ENCODE measurements around the gene TMPRSS15. TPM values are rescaled to one million over a fixed set of nuclear protein-coding genes. Genes with fewer than 3 reads are reported as not detected.

Gene TMPRSS15
- polyA plus RNA-seq, result not detected

- Mint-ChIP-seq H3K27ac (no peak within 1 kb of the TSS), H3K36me3 (no peaks in the 10 kb centered on the region), H3K4me1 (no peaks in the 10 kb centered on the region), H3K9me3 (peaks cover 0 to 12% (median 3%) of the 10 kb centered on the region in 6 donors), H3K4me3 (no peak within 1 kb of the TSS), H3K27me3 (ENCODE audit: low read depth in 3 of 3) (peaks cover 0 to 1% (median 0%) of the 10 kb centered on the region in 3 donors)
- no peak for DNase-seq
Observed at GRCh38 chr21:18403735-18404450, at the start of gene TMPRSS15. TMPRSS15 (minus strand) TSS chr21:18403785; CDS start chr21:18403622, 163 bp downstream.

GRCh38 chr21:18451670-18452069 lies 48.1 kb upstream of the TMPRSS15 start:
- no peaks in the 10 kb centered on the region for H3K27me3 Mint-ChIP-seq (ENCODE audit: low read depth in 3 of 3)

GRCh38 chr21:18449605-18450550 lies 46.3 kb upstream of the TMPRSS15 start:
- no peak overlapping the region for H3K4me3 Mint-ChIP-seq
- no peak overlapping the region for H3K27ac Mint-ChIP-seq

More at GRCh38 chr21:18451670-18452069, 48.1 kb upstream of the TMPRSS15 start:
- H3K4me3 Mint-ChIP-seq, result no peak overlapping the region
- no peaks in the 10 kb centered on the region for H3K36me3 Mint-ChIP-seq
- DNase-seq, result no peak
- H3K9me3 Mint-ChIP-seq, result peaks cover 0 to 22% (median 12%) of the 10 kb centered on the region in 6 donors
- no peaks in the 10 kb centered on the region for H3K4me1 Mint-ChIP-seq
- no peak overlapping the region for H3K27ac Mint-ChIP-seq

GRCh38 chr21:18443701-18444100 lies 40.1 kb upstream of the TMPRSS15 start:
- Mint-ChIP-seq H3K4me1 (no peaks in the 10 kb centered on the region), H3K4me3 (no peak overlapping the region), H3K36me3 (no peaks in the 10 kb centered on the region), H3K27me3 (ENCODE audit: low read depth in 3 of 3) (peaks cover 0 to 2% (median 2%) of the 10 kb centered on the region in 3 donors), H3K9me3 (peaks cover 5 to 14% (median 10%) of the 10 kb centered on the region in 6 donors), H3K27ac (no peak overlapping the region)
- DNase-seq, result no peak

More at GRCh38 chr21:18449605-18450550, 46.3 kb upstream of the TMPRSS15 start:
- H3K36me3 Mint-ChIP-seq, result no peaks in the 10 kb centered on the region
- H3K4me1 Mint-ChIP-seq, result no peaks in the 10 kb centered on the region
- H3K9me3 Mint-ChIP-seq, result peaks cover 3 to 25% (median 14%) of the 10 kb centered on the region in 6 donors
- no peaks in the 10 kb centered on the region for H3K27me3 Mint-ChIP-seq (ENCODE audit: low read depth in 3 of 3)
- no peak for DNase-seq

- no peaks in the 10 kb centered on the region for H3K4me1 Mint-ChIP-seq
- H3K4me3 Mint-ChIP-seq, result no peak overlapping the region
- no peaks in the 10 kb centered on the region for H3K36me3 Mint-ChIP-seq
- no peak overlapping the region for H3K27ac Mint-ChIP-seq
- H3K9me3 Mint-ChIP-seq, result peaks cover 5 to 14% (median 10%) of the 10 kb centered on the region in 6 donors
- DNase-seq, result no peak
- H3K27me3 Mint-ChIP-seq (ENCODE audit: low read depth in 3 of 3), result peaks cover 0 to 2% (median 2%) of the 10 kb centered on the region in 3 donors
Observed at GRCh38 chr21:18443085-18443484, 39.5 kb upstream of the TMPRSS15 start.

- Mint-ChIP-seq H3K27ac (no peak overlapping the region), H3K4me3 (no peak overlapping the region), H3K27me3 (ENCODE audit: low read depth in 3 of 3) (no peaks in the 10 kb centered on the region), H3K9me3 (peaks cover 0 to 17% (median 6%) of the 10 kb centered on the region in 6 donors), H3K36me3 (peaks cover 0 to 3% (median 0%) of the 10 kb centered on the region in 3 donors), H3K4me1 (no peaks in the 10 kb centered on the region)
- no peak for DNase-seq
Observed at GRCh38 chr21:18430341-18430740, 26.8 kb upstream of the TMPRSS15 start.

GRCh38 chr21:18424276-18424675 lies 20.7 kb upstream of the TMPRSS15 start:
- no peaks in the 10 kb centered on the region for H3K36me3 Mint-ChIP-seq
- H3K27me3 Mint-ChIP-seq (ENCODE audit: low read depth in 3 of 3), result peaks cover 0 to 2% (median 0%) of the 10 kb centered on the region in 3 donors
- no peak for DNase-seq
- H3K4me1 Mint-ChIP-seq, result no peaks in the 10 kb centered on the region
- H3K4me3 Mint-ChIP-seq, result no peak overlapping the region
- H3K9me3 Mint-ChIP-seq, result peaks cover 0 to 21% (median 6%) of the 10 kb centered on the region in 6 donors
- no peak overlapping the region for H3K27ac Mint-ChIP-seq

- Mint-ChIP-seq H3K4me1 (no peaks in the 10 kb centered on the region), H3K27me3 (ENCODE audit: low read depth in 3 of 3) (no peaks in the 10 kb centered on the region), H3K9me3 (peaks cover 0 to 36% (median 9%) of the 10 kb centered on the region in 6 donors), H3K4me3 (no peak overlapping the region), H3K36me3 (no peaks in the 10 kb centered on the region), H3K27ac (no peak overlapping the region)
- DNase-seq, result no peak
Observed at GRCh38 chr21:18417141-18417790, 13.7 kb upstream of the TMPRSS15 start.

GRCh38 chr21:18411565-18411964 lies 8.0 kb upstream of the TMPRSS15 start:
- Mint-ChIP-seq H3K4me1 (no peaks in the 10 kb centered on the region), H3K9me3 (peaks cover 2 to 29% (median 6%) of the 10 kb centered on the region in 6 donors), H3K27ac (no peak overlapping the region), H3K4me3 (no peak overlapping the region), H3K36me3 (no peaks in the 10 kb centered on the region), H3K27me3 (ENCODE audit: low read depth in 3 of 3) (peaks cover 0 to 1% (median 0%) of the 10 kb centered on the region in 3 donors)
- no peak for DNase-seq

- no peak for DNase-seq
- no peak overlapping the region for H3K27ac Mint-ChIP-seq
- H3K4me3 Mint-ChIP-seq, result no peak overlapping the region
- H3K36me3 Mint-ChIP-seq, result no peaks in the 10 kb centered on the region
- no peaks in the 10 kb centered on the region for H3K4me1 Mint-ChIP-seq
- H3K27me3 Mint-ChIP-seq (ENCODE audit: low read depth in 3 of 3), result peaks cover 0 to 1% (median 0%) of the 10 kb centered on the region in 3 donors
- H3K9me3 Mint-ChIP-seq, result peaks cover 0 to 26% (median 4%) of the 10 kb centered on the region in 6 donors
Observed at GRCh38 chr21:18409579-18409978, 6.0 kb upstream of the TMPRSS15 start.

GRCh38 chr21:18398843-18399242 lies 4.7 kb downstream of the TMPRSS15 start:
- H3K27me3 Mint-ChIP-seq (ENCODE audit: low read depth in 3 of 3), result no peaks in the 10 kb centered on the region
- no peak overlapping the region for H3K4me3 Mint-ChIP-seq
- H3K4me1 Mint-ChIP-seq, result no peaks in the 10 kb centered on the region
- DNase-seq, result no peak
- peaks cover 0 to 13% (median 5%) of the 10 kb centered on the region in 6 donors for H3K9me3 Mint-ChIP-seq
- no peaks in the 10 kb centered on the region for H3K36me3 Mint-ChIP-seq
- no peak overlapping the region for H3K27ac Mint-ChIP-seq

GRCh38 chr21:18387994-18388393 lies 15.6 kb downstream of the TMPRSS15 start:
- Mint-ChIP-seq H3K27ac (no peak overlapping the region), H3K4me1 (no peaks in the 10 kb centered on the region)

GRCh38 chr21:18384771-18385170 lies 18.8 kb downstream of the TMPRSS15 start:
- no peak overlapping the region for H3K4me3 Mint-ChIP-seq
- H3K27me3 Mint-ChIP-seq (ENCODE audit: low read depth in 3 of 3), result peaks cover 0 to 4% (median 0%) of the 10 kb centered on the region in 3 donors
- H3K27ac Mint-ChIP-seq, result no peak overlapping the region
- H3K4me1 Mint-ChIP-seq, result no peaks in the 10 kb centered on the region
- no peaks in the 10 kb centered on the region for H3K36me3 Mint-ChIP-seq
- peaks cover 0 to 5% (median 3%) of the 10 kb centered on the region in 6 donors for H3K9me3 Mint-ChIP-seq
- DNase-seq, result no peak

More at GRCh38 chr21:18387994-18388393, 15.6 kb downstream of the TMPRSS15 start:
- DNase-seq, result no peak
- Mint-ChIP-seq H3K9me3 (peaks cover 0 to 15% (median 9%) of the 10 kb centered on the region in 6 donors), H3K4me3 (no peak overlapping the region), H3K27me3 (ENCODE audit: low read depth in 3 of 3) (peaks cover 0 to 4% (median 0%) of the 10 kb centered on the region in 3 donors), H3K36me3 (no peaks in the 10 kb centered on the region)

Data from immature natural killer cell (primary cell).